ENCODE data around the gene MAP6D1.
"Not testable (repeated sequence)": the region's sequence is repeated elsewhere in the genome, so short reads cannot be mapped to it uniquely, and the experiment has no call there.

MAP6D1 gene

DNA sequence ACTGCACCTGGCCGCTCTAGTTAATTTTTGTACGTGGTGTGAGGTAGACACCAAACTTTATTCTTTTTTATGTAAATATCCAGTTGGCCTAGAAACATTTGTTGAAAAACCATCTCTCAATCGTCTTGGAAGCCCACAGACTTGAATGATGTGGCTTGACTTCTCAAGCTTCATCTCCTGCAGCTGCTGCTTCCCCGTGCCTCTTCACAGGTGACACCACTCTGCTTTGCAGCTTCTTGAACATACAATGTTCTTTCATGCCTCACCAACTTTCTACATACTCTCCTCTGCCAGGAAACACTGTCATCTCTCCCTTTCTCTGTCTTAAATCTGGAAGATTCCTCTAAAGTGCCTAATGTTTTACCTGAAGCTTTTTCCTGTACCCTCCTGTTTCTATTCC lies 35.6 kb downstream of the MAP6D1 start:
- Histone ChIP-seq H3K4me3 (ENCODE audit: low read depth in 1 of 2, low read length in 1 of 2) (no peak overlapping the region), H3K9me3 (no peaks in the 10 kb centered on the region), H3K36me3 (peaks cover 36% of the 10 kb centered on the region), H3K27me3 (no peaks in the 10 kb centered on the region), H3K27ac (no peak overlapping the region), H3K4me1 (ENCODE audit: control insufficient read depth in 1 of 2, insufficient read depth in 1 of 2, low read depth in 1 of 2, low read length in 1 of 2) (peaks cover 1 to 4% of the 10 kb centered on the region in 2 experiments)
- TF ChIP-seq, protein P1, sequence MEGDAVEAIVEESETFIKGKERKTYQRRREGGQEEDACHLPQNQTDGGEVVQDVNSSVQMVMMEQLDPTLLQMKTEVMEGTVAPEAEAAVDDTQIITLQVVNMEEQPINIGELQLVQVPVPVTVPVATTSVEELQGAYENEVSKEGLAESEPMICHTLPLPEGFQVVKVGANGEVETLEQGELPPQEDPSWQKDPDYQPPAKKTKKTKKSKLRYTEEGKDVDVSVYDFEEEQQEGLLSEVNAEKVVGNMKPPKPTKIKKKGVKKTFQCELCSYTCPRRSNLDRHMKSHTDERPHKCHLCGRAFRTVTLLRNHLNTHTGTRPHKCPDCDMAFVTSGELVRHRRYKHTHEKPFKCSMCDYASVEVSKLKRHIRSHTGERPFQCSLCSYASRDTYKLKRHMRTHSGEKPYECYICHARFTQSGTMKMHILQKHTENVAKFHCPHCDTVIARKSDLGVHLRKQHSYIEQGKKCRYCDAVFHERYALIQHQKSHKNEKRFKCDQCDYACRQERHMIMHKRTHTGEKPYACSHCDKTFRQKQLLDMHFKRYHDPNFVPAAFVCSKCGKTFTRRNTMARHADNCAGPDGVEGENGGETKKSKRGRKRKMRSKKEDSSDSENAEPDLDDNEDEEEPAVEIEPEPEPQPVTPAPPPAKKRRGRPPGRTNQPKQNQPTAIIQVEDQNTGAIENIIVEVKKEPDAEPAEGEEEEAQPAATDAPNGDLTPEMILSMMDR (IDR thresholded peaks at IDR 0.05): no peak

- not testable (repeated sequence) for H3K27me3 ChIP-seq, H3K9me3 ChIP-seq, H3K36me3 ChIP-seq
- Histone ChIP-seq H3K4me1 (ENCODE audit: control insufficient read depth in 1 of 2, insufficient read depth in 1 of 2, low read depth in 1 of 2, low read length in 1 of 2) (peaks cover 28 to 39% of the 10 kb centered on the region in 2 experiments), H3K4me3 (ENCODE audit: low read depth in 1 of 2, low read length in 1 of 2) (peak overlapping the region in 1 of 2 experiments; percentile 22), H3K27ac (peak overlapping the region; percentile 81)
Measured at GRCh38 chr3:183784503-183784902, 40.9 kb downstream of the MAP6D1 start.

GRCh38 chr3:183782576-183783276 lies 42.7 kb downstream of the MAP6D1 start:
- peaks cover 28 to 39% of the 10 kb centered on the region in 2 experiments for H3K4me1 ChIP-seq (ENCODE audit: control insufficient read depth in 1 of 2, insufficient read depth in 1 of 2, low read depth in 1 of 2, low read length in 1 of 2)
- no peak overlapping the region for H3K4me3 ChIP-seq (ENCODE audit: low read depth in 1 of 2, low read length in 1 of 2)
- TF ChIP-seq, protein P1 (IDR thresholded peaks at IDR 0.05): no peak
- no peaks in the 10 kb centered on the region for H3K9me3 ChIP-seq
- no peaks in the 10 kb centered on the region for H3K36me3 ChIP-seq
- H3K27ac ChIP-seq: peak overlapping the region; percentile 81
- no peaks in the 10 kb centered on the region for H3K27me3 ChIP-seq

DNA sequence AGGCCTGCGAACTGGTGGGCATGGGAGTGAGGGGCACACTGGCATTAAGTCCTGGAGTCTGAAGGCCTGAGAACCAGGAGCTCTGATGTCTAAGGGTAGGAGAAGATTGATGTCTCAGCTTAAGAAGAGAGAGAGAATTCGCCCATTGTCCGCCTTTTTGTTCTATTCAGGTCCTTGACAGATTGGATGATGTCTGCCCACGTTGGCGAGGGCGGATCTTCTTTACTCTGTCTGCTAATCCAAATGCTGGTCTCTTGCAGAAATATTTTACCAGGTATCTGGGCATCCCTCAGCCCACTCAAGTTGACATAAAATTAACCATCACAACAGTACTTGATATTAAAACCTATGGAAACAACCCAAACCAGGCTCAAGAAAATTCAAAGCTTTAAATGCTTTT lies 44.1 kb downstream of the MAP6D1 start:
- Histone ChIP-seq H3K36me3 (no peaks in the 10 kb centered on the region), H3K27ac (peak overlapping the region; percentile 70)

GRCh38 chr3:183779896-183780465 lies 45.4 kb downstream of the MAP6D1 start:
- TF ChIP-seq, protein P1 (IDR thresholded peaks at IDR 0.05): no peak
- Histone ChIP-seq H3K27ac (peak overlapping the region; percentile 70), H3K36me3 (no peaks in the 10 kb centered on the region), H3K4me3 (ENCODE audit: low read depth in 1 of 2, low read length in 1 of 2) (peak overlapping the region in 1 of 2 experiments; percentile 31), H3K9me3 (no peaks in the 10 kb centered on the region), H3K27me3 (no peaks in the 10 kb centered on the region), H3K4me1 (ENCODE audit: control insufficient read depth in 1 of 2, insufficient read depth in 1 of 2, low read depth in 1 of 2, low read length in 1 of 2) (peaks cover 47 to 63% of the 10 kb centered on the region in 2 experiments)

More for the DNA sequence above, 44.1 kb downstream of the MAP6D1 start:
- no peak overlapping the region for H3K4me3 ChIP-seq (ENCODE audit: low read depth in 1 of 2, low read length in 1 of 2)
- H3K9me3 ChIP-seq: no peaks in the 10 kb centered on the region
- H3K27me3 ChIP-seq: no peaks in the 10 kb centered on the region
- H3K4me1 ChIP-seq (ENCODE audit: control insufficient read depth in 1 of 2, insufficient read depth in 1 of 2, low read depth in 1 of 2, low read length in 1 of 2): peaks cover 38 to 54% of the 10 kb centered on the region in 2 experiments
- TF ChIP-seq, protein P1 (IDR thresholded peaks at IDR 0.05): no peak

GRCh38 chr3:183777016-183777618 lies 48.3 kb downstream of the MAP6D1 start:
- H3K4me3 ChIP-seq (ENCODE audit: low read depth in 1 of 2, low read length in 1 of 2): peak overlapping the region in 1 of 2 experiments; percentile 47
- TF ChIP-seq, protein P1 (IDR thresholded peaks at IDR 0.05): no peak
- H3K4me1 ChIP-seq (ENCODE audit: control insufficient read depth in 1 of 2, insufficient read depth in 1 of 2, low read depth in 1 of 2, low read length in 1 of 2): peaks cover 28 to 41% of the 10 kb centered on the region in 2 experiments
- H3K27me3 ChIP-seq: no peaks in the 10 kb centered on the region
- no peaks in the 10 kb centered on the region for H3K9me3 ChIP-seq
- H3K27ac ChIP-seq: peak overlapping the region; percentile 82
- H3K36me3 ChIP-seq: peaks cover 7% of the 10 kb centered on the region

- H3K36me3 ChIP-seq, H3K27me3 ChIP-seq, H3K9me3 ChIP-seq: not testable (repeated sequence)
- Histone ChIP-seq H3K27ac (peak overlapping the region; percentile 82), H3K4me3 (ENCODE audit: low read depth in 1 of 2, low read length in 1 of 2) (peak overlapping the region; percentile 20 to 47), H3K4me1 (ENCODE audit: control insufficient read depth in 1 of 2, insufficient read depth in 1 of 2, low read depth in 1 of 2, low read length in 1 of 2) (peaks cover 28 to 41% of the 10 kb centered on the region in 2 experiments)
Measured at GRCh38 chr3:183776451-183776850, 48.9 kb downstream of the MAP6D1 start.

Measured in neutrophil (primary cell).